SU-DHL-6 (cell line): ENCODE results near the gene NHP2.

ENCODE experiments used
- H2AFZ ChIP-seq: fragments of 200-600 bp; sonication (generic); 2 replicates; pipeline ENCODE4 v1.6.1; 2014; ENCODE audit warnings: low read depth, mild to moderate bottlenecking, moderate library complexity, mixed read lengths, antibody characterized with exemption, low read length; ENCODE audit not compliant: severe bottlenecking
- H3F3A ChIP-seq: fragments of 200-600 bp; shearing (Covaris generic); 2 replicates; pipeline ENCODE4 v1.6.0; 2016; ENCODE audit warnings: antibody characterized with exemption, mild to moderate bottlenecking; ENCODE audit not compliant: insufficient read depth
- H3K27ac ChIP-seq: fragments of 200-600 bp; sonication (generic); 2 replicates; pipeline ENCODE4 v1.5.1; 2016; ENCODE audit warnings: low read depth, mild to moderate bottlenecking, low read length, moderate library complexity, mixed read lengths
- H3K27me3 ChIP-seq: fragments of 200-600 bp; sonication (generic), shearing (Covaris generic); 2 replicates; pipeline ENCODE4 v1.6.0; 2014; ENCODE audit warnings: mild to moderate bottlenecking, low read length
- H3K36me3 ChIP-seq: fragments of 200-600 bp; sonication (generic); 2 replicates; pipeline ENCODE4 v1.6.1; 2014; ENCODE audit warnings: mild to moderate bottlenecking, low read length, mixed read lengths
- H3K4me2 ChIP-seq: fragments of 300-600, 200-600 bp; shearing (Covaris generic), sonication (generic); 2 replicates; pipeline ENCODE4 v1.6.0; 2014; ENCODE audit warnings: low read length, low read depth, mild to moderate bottlenecking; ENCODE audit not compliant: poor library complexity, severe bottlenecking
- H3K4me3 ChIP-seq: fragments of 200-600 bp; sonication (generic); 2 replicates; pipeline ENCODE4 v1.5.1; 2014; ENCODE audit warnings: antibody characterized with exemption, low read length, mild to moderate bottlenecking, mixed read lengths; ENCODE audit not compliant: insufficient read depth, poor library complexity, severe bottlenecking
- H3K79me2 ChIP-seq: fragments of 200-600 bp; sonication (generic); 2 replicates; pipeline ENCODE4 v1.6.1; 2014; ENCODE audit warnings: mild to moderate bottlenecking, low read length, moderate library complexity; ENCODE audit not compliant: insufficient read depth
- H3K9ac ChIP-seq: fragments of 200-600 bp; sonication (generic); 2 replicates; pipeline ENCODE4 v1.7.0; 2014; ENCODE audit warnings: mild to moderate bottlenecking, low read length
- H3K9me2 ChIP-seq: fragments of 200-600 bp; sonication (generic); replicated peaks from 2 replicates; pipeline ENCODE4 v1.6.1; 2014; ENCODE audit warnings: low read length; ENCODE audit not compliant: insufficient read depth
- H3K9me3 ChIP-seq: fragments of 200-600 bp; sonication (generic); 2 replicates; pipeline ENCODE4 v1.6.1; 2014; ENCODE audit warnings: low read length, mixed read lengths; ENCODE audit not compliant: insufficient read depth
- H4K20me1 ChIP-seq: fragments of 200-600 bp; sonication (generic); 2 replicates; pipeline ENCODE4 v1.6.1; 2014; ENCODE audit warnings: low read depth, mild to moderate bottlenecking, antibody characterized with exemption, low read length, moderate library complexity, mixed read lengths
- CTCF ChIP-seq: fragments of 200-600 bp; sonication (generic); IDR thresholded peaks from one replicate; pipeline ENCODE4 v1.5.1; 2017; ENCODE audit warnings: antibody characterized with exemption, mild to moderate bottlenecking, low read length, moderate library complexity; ENCODE audit not compliant: insufficient read depth, poor library complexity, severe bottlenecking
- EZH2phosphoT487 ChIP-seq: fragments of 200-600 bp; sonication (generic), shearing (Covaris generic); conservative IDR thresholded peaks from 2 replicates; pipeline ENCODE4 v1.6.1; 2018; ENCODE audit warnings: mild to moderate bottlenecking, antibody characterized with exemption, low read length, moderate library complexity, mixed read lengths

The NHP2 gene

DNA sequence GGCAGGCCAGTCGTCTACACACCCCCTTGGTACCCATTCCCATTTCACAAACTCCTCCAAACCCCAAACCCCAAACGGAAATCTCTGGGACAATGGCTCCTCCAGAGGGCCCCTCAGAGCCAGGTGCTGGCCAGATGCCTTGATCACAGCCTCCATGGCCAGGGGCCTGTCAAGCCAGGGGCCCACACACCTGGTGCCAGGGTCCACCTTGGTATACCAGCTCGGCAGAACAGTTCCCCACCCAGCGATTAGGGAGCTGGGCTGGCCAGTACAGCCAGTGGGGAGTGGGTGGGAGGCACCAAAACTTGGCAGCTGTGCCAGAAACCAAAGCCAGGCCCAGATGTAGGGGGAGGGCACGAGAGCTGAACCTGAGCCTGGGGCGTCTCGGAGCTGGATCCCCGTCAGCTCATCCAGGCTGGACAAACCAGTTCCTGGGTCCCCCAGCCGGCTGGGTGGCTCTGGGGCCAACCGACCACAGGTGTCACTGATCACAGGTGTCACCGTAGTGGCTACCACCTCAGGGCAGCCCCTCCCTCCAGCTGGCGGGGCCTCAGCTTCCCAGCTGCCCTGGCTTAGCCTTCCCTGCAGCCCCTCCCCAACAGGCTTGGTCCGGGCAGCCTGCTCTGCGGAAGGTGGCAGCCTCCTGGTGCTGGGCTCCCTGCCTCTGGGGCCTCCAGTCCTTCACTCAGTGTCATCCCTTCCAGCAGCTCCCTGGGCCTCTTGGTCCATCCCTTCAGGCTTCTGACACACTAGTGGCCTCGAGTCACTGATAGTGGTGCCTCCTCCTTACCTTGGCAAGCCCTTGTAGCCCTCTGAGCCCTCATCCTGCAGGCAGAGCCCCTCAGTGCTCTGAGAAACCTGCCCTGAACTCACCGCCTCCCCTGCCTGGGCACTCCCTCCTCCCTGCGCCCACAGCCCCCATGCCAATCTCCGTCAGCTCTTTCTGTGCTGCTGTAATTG is 29.4 kb downstream of the NHP2 start:
- Histone ChIP-seq H3K27me3 (no peaks in the 10 kb centered on the region), H3K9me2 (no peaks in the 10 kb centered on the region), H3K4me3 (no peak overlapping the region), H3K79me2 (peaks cover 6% of the 10 kb centered on the region), H4K20me1 (no peaks in the 10 kb centered on the region), H3F3A (peaks cover 28% of the 10 kb centered on the region), H2AFZ (no peak overlapping the region), H3K4me2 (no peak overlapping the region), H3K9me3 (no peaks in the 10 kb centered on the region), H3K36me3 (no peaks in the 10 kb centered on the region), H3K9ac (no peak overlapping the region), H3K27ac (no peak overlapping the region)
- TF ChIP-seq CTCF (no peak), EZH2phosphoT487 (no peak)

- Histone ChIP-seq H3K4me2 (no peak overlapping the region), H3K27ac (no peak overlapping the region)
These were observed 30.4 kb downstream of the NHP2 start for GRCh38 chr5:178123094-178123965.

GRCh38 chr5:178122346-178122745 is 31.3 kb downstream of the NHP2 start:
- Histone ChIP-seq H3K9me3 (no peaks in the 10 kb centered on the region), H3F3A (peaks cover 47% of the 10 kb centered on the region), H4K20me1 (no peaks in the 10 kb centered on the region), H3K36me3 (no peaks in the 10 kb centered on the region), H3K27me3 (no peaks in the 10 kb centered on the region), H3K9ac (0 out of 2 replicates have a peak overlapping the region, but pooled peaks have one; percentile 47), H3K9me2 (no peaks in the 10 kb centered on the region), H3K27ac (peak overlapping the region; percentile 94; the same call in 1 of the 2 replicates), H2AFZ (no peak overlapping the region), H3K79me2 (peaks cover 20% of the 10 kb centered on the region), H3K4me3 (no peak overlapping the region), H3K4me2 (no peak overlapping the region)
- no peak for TF ChIP-seq CTCF
- no peak for TF ChIP-seq EZH2phosphoT487

More at GRCh38 chr5:178123094-178123965, 30.4 kb downstream of the NHP2 start:
- no peak for TF ChIP-seq CTCF
- no peak for TF ChIP-seq EZH2phosphoT487
- Histone ChIP-seq H3K9me2 (no peaks in the 10 kb centered on the region), H2AFZ (no peak overlapping the region), H3K9me3 (no peaks in the 10 kb centered on the region), H3K27me3 (no peaks in the 10 kb centered on the region), H3K36me3 (no peaks in the 10 kb centered on the region), H3F3A (peaks cover 37% of the 10 kb centered on the region), H3K4me3 (no peak overlapping the region), H3K79me2 (peaks cover 11% of the 10 kb centered on the region), H4K20me1 (no peaks in the 10 kb centered on the region), H3K9ac (no peak overlapping the region)
